Measurements from ENCODE around the gene IFNL3. TPM values are rescaled to one million over a fixed set of nuclear protein-coding genes. Genes with fewer than 3 reads are reported as not detected.
A peak's percentile ranks its signal among the peaks of the same experiment; 100 is the strongest.
"Not testable (repeated sequence)": the region's sequence is repeated elsewhere in the genome, so short reads cannot be mapped to it uniquely, and the experiment has no call there.

IFNL3 gene
- total RNA-seq, 1 donor from 2014 or later = not detected

DNA sequence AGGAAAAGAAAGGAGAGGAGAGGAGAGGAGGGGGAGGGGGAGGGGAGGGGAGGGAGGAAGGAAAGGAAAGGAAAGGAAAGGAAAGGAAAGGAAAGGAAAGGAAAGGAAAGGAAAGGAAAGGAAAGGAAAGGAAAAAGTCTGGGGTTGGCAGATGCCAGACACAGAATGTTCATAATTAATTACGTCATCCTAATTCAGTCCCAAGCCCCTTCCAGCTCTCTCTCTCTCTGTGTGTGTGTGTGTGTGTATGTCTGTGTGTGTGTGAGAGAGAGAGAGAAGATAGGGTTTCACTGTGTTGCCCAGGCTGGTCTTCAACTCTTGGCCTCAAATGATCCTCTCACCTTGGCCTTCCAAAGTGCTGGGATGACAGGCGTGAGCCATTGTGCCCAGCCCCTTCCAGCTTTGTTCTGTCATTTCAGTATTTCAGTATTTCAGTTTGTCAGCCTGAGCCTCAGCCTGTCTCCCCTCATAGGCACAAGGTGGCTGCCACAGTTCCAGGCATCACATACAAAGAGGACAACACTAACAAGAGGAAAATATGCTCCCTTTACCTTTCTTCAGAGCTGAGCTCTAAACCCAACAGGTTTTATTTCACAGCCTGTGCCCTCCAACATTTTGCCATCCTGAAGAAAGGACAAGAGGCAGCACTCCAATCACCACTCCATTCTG lies 14.6 kb downstream of the IFNL3 start:
- no peak overlapping the region for H3K27ac Mint-ChIP-seq
- H3K4me3 Mint-ChIP-seq = no peak overlapping the region
- H3K9me3 Mint-ChIP-seq = no peaks in the 10 kb centered on the region
- no peaks in the 10 kb centered on the region for H3K36me3 Mint-ChIP-seq
- peaks cover 57% of the 10 kb centered on the region for H3K27me3 Mint-ChIP-seq (ENCODE audit: low read depth)
- TF ChIP-seq, protein P1, sequence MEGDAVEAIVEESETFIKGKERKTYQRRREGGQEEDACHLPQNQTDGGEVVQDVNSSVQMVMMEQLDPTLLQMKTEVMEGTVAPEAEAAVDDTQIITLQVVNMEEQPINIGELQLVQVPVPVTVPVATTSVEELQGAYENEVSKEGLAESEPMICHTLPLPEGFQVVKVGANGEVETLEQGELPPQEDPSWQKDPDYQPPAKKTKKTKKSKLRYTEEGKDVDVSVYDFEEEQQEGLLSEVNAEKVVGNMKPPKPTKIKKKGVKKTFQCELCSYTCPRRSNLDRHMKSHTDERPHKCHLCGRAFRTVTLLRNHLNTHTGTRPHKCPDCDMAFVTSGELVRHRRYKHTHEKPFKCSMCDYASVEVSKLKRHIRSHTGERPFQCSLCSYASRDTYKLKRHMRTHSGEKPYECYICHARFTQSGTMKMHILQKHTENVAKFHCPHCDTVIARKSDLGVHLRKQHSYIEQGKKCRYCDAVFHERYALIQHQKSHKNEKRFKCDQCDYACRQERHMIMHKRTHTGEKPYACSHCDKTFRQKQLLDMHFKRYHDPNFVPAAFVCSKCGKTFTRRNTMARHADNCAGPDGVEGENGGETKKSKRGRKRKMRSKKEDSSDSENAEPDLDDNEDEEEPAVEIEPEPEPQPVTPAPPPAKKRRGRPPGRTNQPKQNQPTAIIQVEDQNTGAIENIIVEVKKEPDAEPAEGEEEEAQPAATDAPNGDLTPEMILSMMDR (IDR thresholded peaks at IDR 0.05; ENCODE audit: unreplicated experiment) = no peak
- no peak for DNase-seq (ENCODE audit: low spot score in 2 of 2, unreplicated experiment in 2 of 2)
- no peaks in the 10 kb centered on the region for H3K4me1 Mint-ChIP-seq

DNA sequence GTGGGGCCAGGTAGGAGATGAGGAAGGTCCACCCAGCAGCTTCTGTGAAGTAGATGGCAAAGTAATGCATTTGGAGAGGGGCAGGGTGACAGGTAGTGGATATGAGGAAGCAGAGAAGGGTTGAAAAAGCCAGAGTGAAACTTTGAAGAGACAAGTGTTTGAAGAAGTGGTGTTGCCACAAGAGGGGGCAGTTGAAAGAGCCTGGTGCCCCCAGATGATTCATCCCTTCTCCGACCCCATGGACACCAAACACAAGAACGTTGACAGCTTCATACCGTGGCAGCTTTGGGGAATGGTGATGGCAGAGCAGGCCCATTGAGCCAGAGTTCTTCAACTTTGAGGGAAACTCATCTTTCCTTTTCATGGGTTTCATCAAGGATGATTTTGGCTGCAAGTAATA lies 19.9 kb downstream of the IFNL3 start:
- no peak overlapping the region for H3K27ac Mint-ChIP-seq
- TF ChIP-seq, protein P1 (IDR thresholded peaks at IDR 0.05; ENCODE audit: unreplicated experiment) = no peak
- no peak for DNase-seq (ENCODE audit: low spot score in 2 of 2, unreplicated experiment in 2 of 2)
- H3K9me3 Mint-ChIP-seq = peaks cover 3% of the 10 kb centered on the region
- H3K4me1 Mint-ChIP-seq = no peaks in the 10 kb centered on the region
- no peaks in the 10 kb centered on the region for H3K36me3 Mint-ChIP-seq
- H3K4me3 Mint-ChIP-seq = no peak overlapping the region
- H3K27me3 Mint-ChIP-seq (ENCODE audit: low read depth) = peaks cover 67% of the 10 kb centered on the region

DNA sequence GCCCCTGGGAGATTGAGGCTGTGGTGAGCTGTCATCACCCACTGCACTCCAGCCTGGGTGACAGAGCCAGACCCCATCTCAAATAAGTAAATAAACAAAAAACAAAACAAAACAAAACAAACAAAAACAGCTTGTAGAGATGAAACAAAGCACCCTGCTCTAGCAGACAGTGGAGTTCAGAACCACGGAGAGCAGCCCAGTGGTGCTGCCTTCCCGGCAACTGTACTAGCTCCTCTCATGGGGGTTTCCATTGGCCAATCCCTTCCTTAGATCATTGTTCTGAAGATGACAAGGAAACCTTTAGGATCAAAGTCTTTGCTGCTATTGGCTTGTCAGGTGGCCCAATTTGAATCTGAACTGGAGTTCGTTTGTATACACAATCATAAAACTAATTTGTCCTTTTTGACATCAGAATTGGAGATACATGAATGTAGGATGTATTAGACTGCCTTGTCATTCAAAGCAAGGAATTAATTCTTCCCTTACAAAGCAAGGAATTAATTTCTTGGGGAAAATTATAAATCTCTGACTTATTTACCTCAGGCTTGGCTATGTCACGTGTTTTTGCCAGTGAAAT lies 21.0 kb downstream of the IFNL3 start:
- TF ChIP-seq, protein P1 (IDR thresholded peaks at IDR 0.05; ENCODE audit: unreplicated experiment) = no peak
- Mint-ChIP-seq H3K4me3 (no peak overlapping the region), H3K9me3 (peaks cover 3% of the 10 kb centered on the region), H3K27me3 (ENCODE audit: low read depth) (peaks cover 67% of the 10 kb centered on the region), H3K4me1 (no peaks in the 10 kb centered on the region), H3K27ac (no peak overlapping the region), H3K36me3 (no peaks in the 10 kb centered on the region)
- DNase-seq (ENCODE audit: low spot score in 2 of 2, unreplicated experiment in 2 of 2) = peak in 1 of 2 experiments; percentile 53

DNA sequence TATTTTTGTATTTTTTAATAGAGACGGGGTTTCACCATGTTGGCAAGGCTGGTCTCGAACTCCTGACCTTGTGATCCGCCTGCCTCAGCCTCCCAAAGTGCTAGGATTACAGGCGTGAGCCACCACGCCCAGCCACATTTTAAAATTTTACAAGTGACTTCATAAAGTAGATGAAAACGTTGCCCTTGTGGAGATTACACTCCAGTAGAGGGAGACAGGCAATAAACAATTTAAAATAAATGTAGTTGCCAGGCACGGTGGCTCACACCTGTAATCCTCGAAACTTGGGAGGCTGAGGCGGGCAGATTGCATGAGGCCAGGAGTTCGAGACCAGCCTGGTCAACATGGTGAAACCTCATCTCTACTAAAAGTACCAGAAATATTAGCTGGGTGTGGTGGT lies 25.7 kb downstream of the IFNL3 start:
- H3K36me3 Mint-ChIP-seq; H3K4me3 Mint-ChIP-seq; H3K4me1 Mint-ChIP-seq; H3K27ac Mint-ChIP-seq; DNase-seq (ENCODE audit: low spot score in 2 of 2, unreplicated experiment in 2 of 2): not testable (repeated sequence)
- Mint-ChIP-seq H3K9me3 (peaks cover 12% of the 10 kb centered on the region), H3K27me3 (ENCODE audit: low read depth) (peaks cover 45% of the 10 kb centered on the region)

DNA sequence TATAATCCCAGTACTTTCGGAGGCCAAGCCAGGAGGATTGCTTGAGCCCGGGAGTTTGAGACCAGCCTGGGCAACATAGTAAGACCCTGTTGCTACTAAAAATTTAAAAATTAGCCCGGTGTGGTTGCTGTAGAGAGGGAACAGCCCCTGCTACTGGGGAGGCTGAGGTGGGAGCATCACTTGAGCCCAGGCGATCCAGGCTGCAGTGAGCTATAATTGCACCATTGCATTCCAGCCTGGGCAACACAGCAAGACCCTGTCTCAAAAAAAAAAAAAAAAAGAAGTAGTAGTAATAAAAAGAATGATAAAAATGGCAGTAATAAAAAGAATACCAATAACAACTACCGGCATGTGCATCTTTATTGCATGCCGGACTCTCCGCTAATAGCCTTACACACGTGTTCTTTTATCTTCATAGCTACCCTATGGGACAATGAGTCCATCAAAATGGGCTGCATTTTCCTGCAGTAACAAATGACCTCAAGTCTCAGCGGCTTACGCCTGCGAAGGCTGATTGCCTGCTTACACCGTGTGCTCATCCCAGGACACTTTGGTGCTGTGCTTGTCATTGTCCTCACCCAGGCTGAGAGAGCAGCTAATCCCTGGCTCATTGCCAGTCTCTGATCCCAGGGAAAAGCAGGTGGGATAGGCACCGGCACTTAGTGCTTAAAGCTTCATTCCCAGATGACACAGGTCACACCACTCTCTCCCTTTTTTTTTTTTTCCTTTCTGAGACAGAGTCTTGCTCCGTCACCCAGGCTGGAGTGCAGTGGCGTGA lies 26.4 kb downstream of the IFNL3 start:
- peaks cover 42% of the 10 kb centered on the region for H3K27me3 Mint-ChIP-seq (ENCODE audit: low read depth)
- no peak for DNase-seq (ENCODE audit: low spot score in 2 of 2, unreplicated experiment in 2 of 2)
- TF ChIP-seq, protein P1 (IDR thresholded peaks at IDR 0.05; ENCODE audit: unreplicated experiment) = no peak
- peaks cover 3% of the 10 kb centered on the region for H3K36me3 Mint-ChIP-seq
- H3K9me3 Mint-ChIP-seq = peaks cover 9% of the 10 kb centered on the region
- H3K4me1 Mint-ChIP-seq = no peaks in the 10 kb centered on the region
- H3K4me3 Mint-ChIP-seq = no peak overlapping the region
- no peak overlapping the region for H3K27ac Mint-ChIP-seq

DNA sequence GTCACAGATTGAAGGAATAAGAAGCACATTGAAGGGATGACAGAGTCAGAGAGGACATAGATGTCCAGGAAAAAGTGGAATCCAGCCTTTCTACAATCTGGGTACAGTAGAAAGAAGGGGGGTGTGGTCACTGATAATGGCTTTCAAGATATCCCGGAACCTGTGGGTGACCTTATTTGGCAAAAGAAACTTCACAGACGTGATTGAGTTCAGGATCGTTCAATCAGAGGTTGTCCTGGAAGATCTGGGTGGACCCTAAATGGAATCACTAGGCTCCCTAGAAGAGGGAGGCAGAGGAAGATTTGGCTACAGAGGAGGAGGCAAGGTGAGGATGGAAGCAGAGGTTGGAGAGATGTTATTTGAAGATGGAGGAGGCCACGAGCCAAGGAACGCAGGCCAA lies 27.7 kb downstream of the IFNL3 start:
- H3K4me3 Mint-ChIP-seq = no peak overlapping the region

DNA sequence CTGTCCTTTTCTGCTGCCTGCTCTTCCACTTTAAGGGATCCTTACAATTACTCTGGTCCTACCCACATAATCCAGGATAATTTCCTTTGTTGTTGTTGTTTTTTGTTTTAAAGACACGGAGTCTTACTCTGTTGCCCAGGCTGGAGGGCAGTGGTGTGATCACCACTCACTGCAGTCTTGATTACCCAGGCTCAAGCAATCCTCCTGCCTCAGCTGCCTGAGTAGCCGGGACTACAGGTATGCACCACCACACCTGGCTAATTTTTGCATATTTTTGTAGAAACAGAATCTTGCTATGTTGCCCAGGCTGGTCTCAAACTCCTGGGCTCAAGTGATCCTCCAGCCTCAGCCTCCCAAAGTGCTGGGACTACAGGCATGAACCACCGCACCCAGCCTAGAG lies 29.5 kb downstream of the IFNL3 start:
- peaks cover 20% of the 10 kb centered on the region for H3K27me3 Mint-ChIP-seq (ENCODE audit: low read depth)
- not testable (repeated sequence) for H3K36me3 Mint-ChIP-seq; H3K27ac Mint-ChIP-seq; H3K9me3 Mint-ChIP-seq; H3K4me3 Mint-ChIP-seq; DNase-seq (ENCODE audit: low spot score in 2 of 2, unreplicated experiment in 2 of 2); H3K4me1 Mint-ChIP-seq

More for the DNA sequence above, 27.7 kb downstream of the IFNL3 start:
- Mint-ChIP-seq H3K27me3 (ENCODE audit: low read depth) (peaks cover 36% of the 10 kb centered on the region), H3K4me1 (no peaks in the 10 kb centered on the region), H3K9me3 (peaks cover 9% of the 10 kb centered on the region), H3K27ac (no peak overlapping the region), H3K36me3 (peaks cover 3% of the 10 kb centered on the region)
- no peak for DNase-seq (ENCODE audit: low spot score in 2 of 2, unreplicated experiment in 2 of 2)
- TF ChIP-seq, protein P1 (IDR thresholded peaks at IDR 0.05; ENCODE audit: unreplicated experiment) = no peak

Measured in mesothelial cell of epicardium (in vitro differentiated cells).